GM23338 (cell line): ENCODE data around the gene PIM2.

Source experiments
- CTCF ChIP-seq, 2 experiments: fragments of 200-600 bp in 1 of 2; sonication (generic) in 1 of 2; conservative IDR thresholded peaks; 2 replicates each; pipeline versions ENCODE4 v1.5.1 to v1.6.1; 2016 to 2017; ENCODE audit warnings: antibody characterized with exemption in 2 of 2, low read depth in 2 of 2, mild to moderate bottlenecking in 2 of 2, moderate library complexity in 1 of 2
- EZH2 ChIP-seq: fragments of 200-600 bp; sonication (generic); IDR thresholded peaks from one replicate; pipeline ENCODE4 v1.8.0; 2017; ENCODE audit warnings: antibody characterized with exemption, mild to moderate bottlenecking, low read depth; ENCODE audit not compliant: unreplicated experiment

- TF ChIP-seq CTCF (conservative IDR thresholded peaks at IDR 0.05; ENCODE audit: low read depth in 2 of 2) (no peak), EZH2 (no peak)
These were observed 42.8 kb upstream of the PIM2 start for GRCh38 chrX:48961585-48962091.
